ENCODE data around the gene IFIT3. TPM values are rescaled to one million over a fixed set of nuclear protein-coding genes. Genes with fewer than 3 reads are reported as not detected.
"Not testable (repeated sequence)": the region's sequence is repeated elsewhere in the genome, so short reads cannot be mapped to it uniquely, and the experiment has no call there.

Gene IFIT3
- total and polyA plus RNA-seq, 2 donors from 2014 or later, result 14.7 to 20.1 TPM

- no peak overlapping the region for H3K4me3 ChIP-seq (ENCODE audit: low read length in 3 of 3)
- H3K36me3 ChIP-seq (ENCODE audit: control insufficient read depth in 2 of 3, insufficient read depth in 3 of 3, low read length in 3 of 3), result peaks cover 0 to 12% (median 11%) of the 10 kb centered on the region in 3 donors
- intact Hi-C loops (cut with DNase I), result no loop called here
- no peak overlapping the region for H3K9ac ChIP-seq (ENCODE audit: low read length in 3 of 3)
- DNase-seq (no peak), FAIRE-seq (no peak)
- no peak overlapping the region for H3K27ac ChIP-seq (ENCODE audit: low read depth in 2 of 2, low read length in 2 of 2)
- no peaks in the 10 kb centered on the region for H3K27me3 ChIP-seq (ENCODE audit: control insufficient read depth, insufficient read depth, low read length)
- H3K4me1 ChIP-seq (ENCODE audit: control insufficient read depth in 2 of 3, insufficient read depth in 2 of 3, low read depth in 1 of 3, low read length in 3 of 3), result no peaks in the 10 kb centered on the region
- no peaks in the 10 kb centered on the region for H3K9me3 ChIP-seq (ENCODE audit: control insufficient read depth in 2 of 3, insufficient read depth in 1 of 3, low read length in 3 of 3)
- TF ChIP-seq CTCF (IDR thresholded peaks at IDR 0.05; ENCODE audit: borderline replicate concordance, extremely low read depth, insufficient read depth), result no peak
Measured at GRCh38 chr10:89310056-89310893, 17.5 kb upstream of the IFIT3 start.

- intact Hi-C loops (cut with DNase I), result no loop called here
- Histone ChIP-seq H3K27me3 (ENCODE audit: control insufficient read depth, insufficient read depth, low read length) (no peaks in the 10 kb centered on the region), H3K36me3 (ENCODE audit: control insufficient read depth in 2 of 3, insufficient read depth in 3 of 3, low read length in 3 of 3) (peaks cover 0 to 2% (median 0%) of the 10 kb centered on the region in 3 donors), H3K4me1 (ENCODE audit: control insufficient read depth in 2 of 3, insufficient read depth in 2 of 3, low read depth in 1 of 3, low read length in 3 of 3) (no peaks in the 10 kb centered on the region), H3K9ac (ENCODE audit: low read length in 3 of 3) (no peak overlapping the region), H3K4me3 (ENCODE audit: low read length in 3 of 3) (no peak overlapping the region), H3K27ac (ENCODE audit: low read depth in 2 of 2, low read length in 2 of 2) (no peak overlapping the region), H3K9me3 (ENCODE audit: control insufficient read depth in 2 of 3, insufficient read depth in 1 of 3, low read length in 3 of 3) (no peaks in the 10 kb centered on the region)
- TF ChIP-seq CTCF (IDR thresholded peaks at IDR 0.05; ENCODE audit: borderline replicate concordance, extremely low read depth, insufficient read depth), result no peak
- DNase-seq (no peak), FAIRE-seq (no peak)
Measured at GRCh38 chr10:89312973-89313372, 14.8 kb upstream of the IFIT3 start.

GRCh38 chr10:89314676-89315075, 13.1 kb upstream of the IFIT3 start:
- no peak overlapping the region for H3K27ac ChIP-seq (ENCODE audit: low read depth in 2 of 2, low read length in 2 of 2)
- no peaks in the 10 kb centered on the region for H3K36me3 ChIP-seq (ENCODE audit: control insufficient read depth in 2 of 3, insufficient read depth in 3 of 3, low read length in 3 of 3)
- no peak overlapping the region for H3K4me3 ChIP-seq (ENCODE audit: low read length in 3 of 3)
- TF ChIP-seq CTCF (IDR thresholded peaks at IDR 0.05; ENCODE audit: borderline replicate concordance, extremely low read depth, insufficient read depth), result no peak
- no peak overlapping the region for H3K9ac ChIP-seq (ENCODE audit: low read length in 3 of 3)
- H3K4me1 ChIP-seq (ENCODE audit: control insufficient read depth in 2 of 3, insufficient read depth in 2 of 3, low read depth in 1 of 3, low read length in 3 of 3), result no peaks in the 10 kb centered on the region
- DNase-seq (no peak), FAIRE-seq (no peak)
- intact Hi-C loops (cut with DNase I), result no loop called here
- no peaks in the 10 kb centered on the region for H3K9me3 ChIP-seq (ENCODE audit: control insufficient read depth in 2 of 3, insufficient read depth in 1 of 3, low read length in 3 of 3)
- H3K27me3 ChIP-seq (ENCODE audit: control insufficient read depth, insufficient read depth, low read length), result no peaks in the 10 kb centered on the region

- H3K27ac ChIP-seq (ENCODE audit: low read depth in 2 of 2, low read length in 2 of 2); H3K4me1 ChIP-seq (ENCODE audit: control insufficient read depth in 2 of 3, insufficient read depth in 2 of 3, low read depth in 1 of 3, low read length in 3 of 3); H3K36me3 ChIP-seq (ENCODE audit: control insufficient read depth in 2 of 3, insufficient read depth in 3 of 3, low read length in 3 of 3); intact Hi-C loops (cut with DNase I); H3K9ac ChIP-seq (ENCODE audit: low read length in 3 of 3); FAIRE-seq; H3K9me3 ChIP-seq (ENCODE audit: control insufficient read depth in 2 of 3, insufficient read depth in 1 of 3, low read length in 3 of 3); DNase-seq; H3K4me3 ChIP-seq (ENCODE audit: low read length in 3 of 3); H3K27me3 ChIP-seq (ENCODE audit: control insufficient read depth, insufficient read depth, low read length): not testable (repeated sequence)
Measured at GRCh38 chr10:89318047-89318446, 9.8 kb upstream of the IFIT3 start.

- H3K9ac ChIP-seq (ENCODE audit: low read length in 3 of 3); H3K27ac ChIP-seq (ENCODE audit: low read depth in 2 of 2, low read length in 2 of 2); H3K4me3 ChIP-seq (ENCODE audit: low read length in 3 of 3); FAIRE-seq; H3K36me3 ChIP-seq (ENCODE audit: control insufficient read depth in 2 of 3, insufficient read depth in 3 of 3, low read length in 3 of 3); DNase-seq; intact Hi-C loops (cut with DNase I); H3K27me3 ChIP-seq (ENCODE audit: control insufficient read depth, insufficient read depth, low read length); H3K9me3 ChIP-seq (ENCODE audit: control insufficient read depth in 2 of 3, insufficient read depth in 1 of 3, low read length in 3 of 3): not testable (repeated sequence)
- H3K4me1 ChIP-seq (ENCODE audit: control insufficient read depth in 2 of 3, insufficient read depth in 2 of 3, low read depth in 1 of 3, low read length in 3 of 3), result peaks cover 0 to 17% (median 14%) of the 10 kb centered on the region in 3 donors
Measured at GRCh38 chr10:89325081-89325480, 2.7 kb upstream of the IFIT3 start.

- H3K4me3 ChIP-seq (ENCODE audit: low read length in 3 of 3); H3K27me3 ChIP-seq (ENCODE audit: control insufficient read depth, insufficient read depth, low read length); H3K9ac ChIP-seq (ENCODE audit: low read length in 3 of 3); H3K27ac ChIP-seq (ENCODE audit: low read depth in 2 of 2, low read length in 2 of 2); FAIRE-seq; H3K36me3 ChIP-seq (ENCODE audit: control insufficient read depth in 2 of 3, insufficient read depth in 3 of 3, low read length in 3 of 3); DNase-seq; intact Hi-C loops (cut with DNase I); H3K9me3 ChIP-seq (ENCODE audit: control insufficient read depth in 2 of 3, insufficient read depth in 1 of 3, low read length in 3 of 3): not testable (repeated sequence)
- peaks cover 0 to 25% (median 21%) of the 10 kb centered on the region in 3 donors for H3K4me1 ChIP-seq (ENCODE audit: control insufficient read depth in 2 of 3, insufficient read depth in 2 of 3, low read depth in 1 of 3, low read length in 3 of 3)
Measured at GRCh38 chr10:89325856-89326255, 1.9 kb upstream of the IFIT3 start.

Data from kidney (tissue), 14 donors.